GM06990 (cell line): ENCODE data around the gene ADRA2C.

Experiments
- DNase-seq: peaks from one replicate; pipeline ENCODE4 v3.0.0-alpha.2; 2011; ENCODE audit not compliant: insufficient read length; ENCODE audit errors: extremely low read depth
- H3K27me3 ChIP-seq: replicated peaks from 2 replicates; pipeline ENCODE4 v1.6.0; 2011; ENCODE audit warnings: low read length; ENCODE audit not compliant: control insufficient read depth, insufficient read depth
- H3K36me3 ChIP-seq: 2 replicates; pipeline ENCODE4 v1.5.1; 2011; ENCODE audit warnings: low read length; ENCODE audit not compliant: control insufficient read depth, insufficient read depth
- H3K4me3 ChIP-seq: replicated peaks from 2 replicates; pipeline ENCODE4 v1.5.1; 2011; ENCODE audit warnings: low read depth, mild to moderate bottlenecking, control low read depth, low read length
- TF ChIP-seq, protein P1 (sequence below): IDR thresholded peaks from 2 replicates; pipeline ENCODE4 v1.5.1; 2011; ENCODE audit warnings: low read length, control low read depth, mild to moderate bottlenecking, inconsistent platforms; ENCODE audit not compliant: insufficient read depth, poor library complexity, severe bottlenecking

The ADRA2C gene

DNA sequence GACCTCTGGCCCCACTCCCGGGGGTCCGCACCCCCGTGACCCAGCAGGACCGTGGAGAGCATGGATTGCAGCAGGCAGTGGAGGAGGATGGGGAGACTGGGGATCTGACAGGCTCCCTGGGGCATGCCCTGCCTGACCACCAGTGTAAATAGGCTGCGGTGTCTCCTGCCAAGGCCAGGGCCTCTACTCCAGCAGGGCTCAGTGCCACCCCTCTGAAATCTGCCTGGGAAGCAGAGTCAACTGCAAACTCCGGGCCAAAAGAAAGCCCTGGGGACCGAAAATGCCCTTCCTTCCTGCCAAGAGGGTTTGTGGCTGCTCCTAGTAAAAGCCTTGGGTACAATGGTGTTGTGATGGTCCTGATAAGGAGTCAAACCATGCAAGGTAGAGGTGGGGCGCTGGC lies 6.4 kb downstream of the ADRA2C start:
- H3K4me3 ChIP-seq: no peak overlapping the region
- DNase-seq: no peak
- TF ChIP-seq, protein P1, sequence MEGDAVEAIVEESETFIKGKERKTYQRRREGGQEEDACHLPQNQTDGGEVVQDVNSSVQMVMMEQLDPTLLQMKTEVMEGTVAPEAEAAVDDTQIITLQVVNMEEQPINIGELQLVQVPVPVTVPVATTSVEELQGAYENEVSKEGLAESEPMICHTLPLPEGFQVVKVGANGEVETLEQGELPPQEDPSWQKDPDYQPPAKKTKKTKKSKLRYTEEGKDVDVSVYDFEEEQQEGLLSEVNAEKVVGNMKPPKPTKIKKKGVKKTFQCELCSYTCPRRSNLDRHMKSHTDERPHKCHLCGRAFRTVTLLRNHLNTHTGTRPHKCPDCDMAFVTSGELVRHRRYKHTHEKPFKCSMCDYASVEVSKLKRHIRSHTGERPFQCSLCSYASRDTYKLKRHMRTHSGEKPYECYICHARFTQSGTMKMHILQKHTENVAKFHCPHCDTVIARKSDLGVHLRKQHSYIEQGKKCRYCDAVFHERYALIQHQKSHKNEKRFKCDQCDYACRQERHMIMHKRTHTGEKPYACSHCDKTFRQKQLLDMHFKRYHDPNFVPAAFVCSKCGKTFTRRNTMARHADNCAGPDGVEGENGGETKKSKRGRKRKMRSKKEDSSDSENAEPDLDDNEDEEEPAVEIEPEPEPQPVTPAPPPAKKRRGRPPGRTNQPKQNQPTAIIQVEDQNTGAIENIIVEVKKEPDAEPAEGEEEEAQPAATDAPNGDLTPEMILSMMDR: no peak
- no peaks in the 10 kb centered on the region for H3K36me3 ChIP-seq
- no peaks in the 10 kb centered on the region; the same call in 1 of the 2 replicates for H3K27me3 ChIP-seq

DNA sequence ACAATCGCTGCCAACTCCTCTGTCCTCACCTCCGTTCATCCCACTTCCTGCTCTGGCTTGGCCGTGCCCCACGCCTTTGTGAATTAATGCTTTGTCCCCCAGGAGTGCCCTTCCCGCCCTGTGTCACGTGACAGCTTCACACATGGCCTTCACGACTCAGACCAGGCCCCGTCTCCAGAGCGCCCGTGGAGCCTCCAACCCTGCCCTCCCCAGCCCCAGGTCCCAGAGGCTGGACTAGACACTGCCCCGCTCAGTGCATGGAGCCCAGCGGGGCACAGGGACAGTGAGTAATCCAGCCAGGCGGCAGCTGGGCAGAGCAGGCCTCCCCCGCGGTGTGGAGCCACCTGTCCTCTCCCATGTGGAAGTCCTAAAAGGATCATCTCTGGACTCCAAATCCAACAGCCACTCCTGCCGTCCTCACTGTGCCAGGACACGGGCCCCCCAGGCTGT lies 7.4 kb downstream of the ADRA2C start:
- Histone ChIP-seq H3K36me3 (no peaks in the 10 kb centered on the region), H3K27me3 (no peaks in the 10 kb centered on the region; the same call in 1 of the 2 replicates), H3K4me3 (no peak overlapping the region)
- TF ChIP-seq, protein P1: no peak
- no peak for DNase-seq

DNA sequence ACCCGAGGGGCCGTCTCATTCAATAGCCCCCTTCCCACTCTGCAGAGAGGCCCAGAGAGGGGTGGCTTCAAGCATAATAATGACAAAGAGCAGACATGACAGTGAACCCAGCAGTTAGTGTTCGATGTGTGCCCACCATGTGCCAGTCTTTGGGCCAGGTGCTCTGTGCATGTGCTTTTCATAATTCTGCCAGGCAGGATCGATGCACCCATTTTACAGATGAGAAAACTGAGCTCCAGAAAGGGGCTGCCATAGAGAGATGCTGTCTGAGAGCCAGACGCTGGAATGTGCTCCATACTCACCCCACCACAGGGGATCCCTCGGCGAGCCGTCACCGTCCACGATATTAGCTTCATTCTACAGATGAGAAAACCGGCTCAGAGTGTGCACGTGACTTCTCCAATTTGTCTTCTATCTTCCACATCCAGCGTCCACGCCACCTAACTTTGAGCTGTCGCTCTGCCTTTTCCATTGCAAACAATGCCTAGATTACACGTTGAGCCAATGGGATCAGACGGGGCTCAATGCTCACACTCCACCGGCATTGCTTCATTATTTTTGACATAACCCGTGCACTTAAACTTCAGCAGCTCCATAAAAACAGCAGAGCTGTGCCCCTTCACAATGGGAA lies 8.2 kb downstream of the ADRA2C start:
- no peaks in the 10 kb centered on the region; the same call in 1 of the 2 replicates for H3K27me3 ChIP-seq
- no peaks in the 10 kb centered on the region for H3K36me3 ChIP-seq
- H3K4me3 ChIP-seq: no peak overlapping the region
- TF ChIP-seq, protein P1: no peak
- no peak for DNase-seq

DNA sequence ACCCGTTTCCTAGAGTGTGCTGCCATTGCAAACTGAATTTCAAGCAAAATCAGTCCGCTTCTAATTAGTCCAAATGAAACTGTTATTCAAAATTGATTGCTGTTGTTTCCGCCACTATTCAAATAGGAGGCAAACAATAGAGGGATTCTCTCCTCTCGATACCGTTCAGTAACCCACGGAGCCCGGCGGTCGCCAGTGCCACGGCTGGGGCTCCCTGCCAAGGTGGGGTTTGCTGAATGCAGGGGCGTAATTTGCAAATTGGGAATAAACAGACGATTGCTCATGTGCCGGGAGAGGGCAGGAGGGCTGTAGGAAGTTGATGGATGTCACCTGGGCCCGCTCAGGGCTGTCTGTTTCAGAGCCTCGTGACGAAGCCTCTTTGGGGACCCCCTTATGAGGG lies 8.8 kb downstream of the ADRA2C start:
- no peak overlapping the region for H3K4me3 ChIP-seq
- H3K36me3 ChIP-seq: no peaks in the 10 kb centered on the region
- no peak for DNase-seq
- TF ChIP-seq, protein P1: no peak
- no peaks in the 10 kb centered on the region; the same call in 1 of the 2 replicates for H3K27me3 ChIP-seq

DNA sequence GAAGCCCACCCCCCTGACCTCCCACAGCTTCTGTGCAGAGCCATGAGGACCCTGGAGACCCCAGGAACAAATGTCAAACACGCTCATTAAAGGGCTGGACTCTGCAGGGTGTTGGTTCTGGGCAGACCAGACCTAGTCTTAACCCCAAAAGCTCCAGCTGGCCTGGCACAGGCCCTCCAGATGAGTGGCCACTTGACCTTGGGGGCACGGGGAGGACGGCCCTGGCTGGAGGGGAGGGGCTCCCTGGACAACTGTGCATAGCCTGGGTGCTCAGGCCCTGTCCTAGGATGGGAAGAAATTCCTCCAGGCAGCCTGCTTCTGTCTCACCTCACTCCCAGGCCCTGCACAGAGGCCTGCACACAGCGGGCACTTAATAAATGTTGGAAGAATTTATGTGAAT lies 9.4 kb downstream of the ADRA2C start:
- no peaks in the 10 kb centered on the region; the same call in 1 of the 2 replicates for H3K27me3 ChIP-seq
- no peak overlapping the region for H3K4me3 ChIP-seq
- no peak for DNase-seq
- H3K36me3 ChIP-seq: no peaks in the 10 kb centered on the region
- TF ChIP-seq, protein P1: no peak
